ENCODE measurements around the gene MISP. TPM values are rescaled to one million over a fixed set of nuclear protein-coding genes. Genes with fewer than 3 reads are reported as not detected.

MISP gene
- total and polyA plus RNA-seq, 10 of the 15 experiments (the other 5 are each of a cell fraction or from before 2014, with no cell fraction given), result not detected

GRCh38 chr19:704447-704741, 46.5 kb upstream of the MISP start:
- DNase-seq (ENCODE audit: low read depth, low spot score), result no peak
- CTCF ChIA-PET, result interaction anchor here (1.8 kb wide), 1 partner anchor 25 kb away, joined by 4 read pairs; no protein-coding TSS in a partner anchor

DNA sequence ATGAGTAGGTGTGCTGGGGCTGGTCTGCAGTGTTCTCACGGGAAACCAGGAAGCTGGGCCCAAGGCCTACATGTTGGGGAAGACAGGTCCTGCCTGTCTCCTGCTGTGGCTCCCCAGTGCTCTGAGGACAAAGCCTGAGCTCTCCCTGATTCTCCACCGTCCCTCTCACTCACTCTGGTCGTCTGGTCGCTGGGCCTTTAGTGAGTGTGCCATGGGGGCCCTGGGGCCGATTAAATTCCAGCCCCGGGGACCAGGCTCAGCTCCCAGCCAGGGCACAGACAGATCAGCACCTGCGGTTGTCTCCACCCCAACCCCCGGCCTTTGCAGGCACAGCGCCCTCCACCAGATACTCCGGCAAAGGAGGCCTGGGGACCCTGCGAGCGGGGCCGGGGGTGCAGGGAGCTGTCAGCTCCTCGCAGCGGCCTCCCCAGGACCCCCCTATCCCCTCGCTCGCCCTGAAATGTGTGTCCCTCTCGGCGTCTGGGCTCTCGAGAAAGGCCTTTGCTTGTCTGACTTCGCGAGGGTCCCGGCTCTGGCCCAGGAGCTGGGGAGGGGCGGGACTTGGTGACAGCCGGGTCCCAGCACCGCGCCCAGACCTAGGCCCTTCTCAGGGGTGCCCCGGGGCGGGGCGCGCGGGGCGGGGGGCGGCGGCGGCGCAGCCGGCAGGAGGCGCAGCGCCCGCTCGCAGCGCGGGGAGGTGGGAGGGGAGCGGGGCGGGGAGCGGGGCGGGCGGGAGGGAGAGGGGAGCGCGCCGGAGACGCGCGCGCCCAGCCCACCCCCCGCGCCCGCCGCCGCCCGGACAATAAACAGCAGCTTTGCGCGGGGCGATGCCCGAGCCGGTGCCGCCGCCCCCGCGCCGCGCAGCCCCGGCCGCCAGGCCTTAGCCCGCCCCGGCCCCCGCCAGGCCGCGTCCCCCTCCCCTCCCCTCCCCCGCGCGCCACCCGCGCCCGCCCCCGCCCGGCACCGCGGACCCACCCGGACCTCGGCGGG, 42.5 kb upstream of the MISP start, which contains the start of gene PALM:
Gene PALM (plus strand): TSS at position 782 of the 990 bp plus-strand sequence. CDS start 212 bp downstream, outside the sequence.
- Histone ChIP-seq H3K9ac (ENCODE audit: control insufficient read depth, insufficient read depth, low read length) (no peak within 1 kb of the TSS), H3K9me3 (replicated peaks; ENCODE audit: control insufficient read depth, insufficient read depth, low read length) (no peaks in the 10 kb centered on the region; the same call in 2 of the 3 replicates), H3K4me2 (ENCODE audit: control insufficient read depth, insufficient read depth) (no peak within 1 kb of the TSS), H3K36me3 (ENCODE audit: control insufficient read depth in 2 of 2, insufficient read depth in 2 of 2, low read length in 1 of 2) (no peaks in the 10 kb centered on the region), H3K4me3 (no peak within 1 kb of the TSS), H3K27ac (ENCODE audit: control insufficient read depth, insufficient read depth) (no peak within 1 kb of the TSS), H4K20me1 (ENCODE audit: control insufficient read depth, insufficient read depth) (no peaks in the 10 kb centered on the region), H2AFZ (ENCODE audit: control insufficient read depth, low read depth, low read length) (no peak within 1 kb of the TSS), H3K79me2 (ENCODE audit: control insufficient read depth, insufficient read depth, low read length) (no peaks in the 10 kb centered on the region), H3K4me1 (ENCODE audit: control insufficient read depth, insufficient read depth, low read length) (no peaks in the 10 kb centered on the region), H3K27me3 (replicated peaks in 1 of 2; ENCODE audit: control insufficient read depth in 2 of 2, insufficient read depth in 2 of 2, low read length in 1 of 2) (peaks cover 0 to 2% of the 10 kb centered on the region in 2 experiments; a peak in 2 of 4 replicates)
- SMC1A ChIA-PET (ENCODE audit: uncharacterized antibody, unreplicated experiment), result interaction anchor here (0.6 kb wide), 1 partner anchor 15 kb away, joined by 3 read pairs; no protein-coding TSS in a partner anchor
- no TSS peak for BruUV-seq (replicated peaks)
- ATAC-seq (no peak), FAIRE-seq (no peak), DNase-seq (ENCODE audit: low read depth, low spot score) (no peak)
- CTCF ChIA-PET, result interaction anchor here (0.9 kb wide), 1 partner anchor 26 kb away, joined by 3 read pairs; no protein-coding TSS in a partner anchor
- in situ Hi-C loops (cut with MboI) (no loop called here), intact Hi-C loops (cut with micrococcal nuclease; ENCODE audit: unreplicated experiment) (no loop called here)
- POLR2A ChIA-PET, result no interaction called here
- RAD21 ChIA-PET (ENCODE audit: unreplicated experiment), result no interaction called here
- 27% methylated on average over 24 of the region's 93 CpGs for WGBS (ENCODE audit: insufficient coverage, insufficient replicate concordance, low lambda C conversion rate, missing lambda C conversion rate)
- TF ChIP-seq RELA (IDR thresholded peaks at IDR 0.05; ENCODE audit: borderline replicate concordance, partially characterized antibody), result no peak
- TF ChIP-seq CREM (IDR thresholded peaks at IDR 0.05; ENCODE audit: low read depth), result no peak
- TF ChIP-seq FOS (IDR thresholded peaks at IDR 0.05; ENCODE audit: borderline replicate concordance, extremely low read depth, insufficient read length), result no peak
- no peak for TF ChIP-seq EED (IDR thresholded peaks at IDR 0.05; ENCODE audit: low read depth)
- no peak for TF ChIP-seq HDGF (IDR thresholded peaks at IDR 0.05)
- TF ChIP-seq KAT2A (conservative IDR thresholded peaks at IDR 0.05; ENCODE audit: control insufficient read depth, low read depth, low read length), result no peak
- no peak for TF ChIP-seq SREBF2 (IDR thresholded peaks at IDR 0.05; ENCODE audit: low read length)
- TF ChIP-seq RFX5 (IDR thresholded peaks at IDR 0.05; ENCODE audit: low read depth, low read length), result no peak
- no peak for TF ChIP-seq RAD21 (IDR thresholded peaks at IDR 0.05; ENCODE audit: insufficient read depth, low read depth, low read length)
- TF ChIP-seq IKZF2 (IDR thresholded peaks at IDR 0.05), result no peak
- TF ChIP-seq ETV6 (conservative IDR thresholded peaks at IDR 0.05 in 1 of 2, IDR thresholded peaks at IDR 0.05 in 1 of 2; ENCODE audit: borderline replicate concordance in 1 of 2, low read depth in 1 of 2), result no peak
- no peak for TF ChIP-seq MTA3 (IDR thresholded peaks at IDR 0.05; ENCODE audit: borderline replicate concordance, low read length)
- TF ChIP-seq, protein P1, sequence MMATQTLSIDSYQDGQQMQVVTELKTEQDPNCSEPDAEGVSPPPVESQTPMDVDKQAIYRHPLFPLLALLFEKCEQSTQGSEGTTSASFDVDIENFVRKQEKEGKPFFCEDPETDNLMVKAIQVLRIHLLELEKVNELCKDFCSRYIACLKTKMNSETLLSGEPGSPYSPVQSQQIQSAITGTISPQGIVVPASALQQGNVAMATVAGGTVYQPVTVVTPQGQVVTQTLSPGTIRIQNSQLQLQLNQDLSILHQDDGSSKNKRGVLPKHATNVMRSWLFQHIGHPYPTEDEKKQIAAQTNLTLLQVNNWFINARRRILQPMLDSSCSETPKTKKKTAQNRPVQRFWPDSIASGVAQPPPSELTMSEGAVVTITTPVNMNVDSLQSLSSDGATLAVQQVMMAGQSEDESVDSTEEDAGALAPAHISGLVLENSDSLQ (IDR thresholded peaks at IDR 0.05), result no peak

More at GRCh38 chr19:704447-704741, 46.5 kb upstream of the MISP start:
- Histone ChIP-seq H3K4me3 (no peak overlapping the region), H4K20me1 (ENCODE audit: control insufficient read depth, insufficient read depth) (no peaks in the 10 kb centered on the region), H2AFZ (ENCODE audit: control insufficient read depth, low read depth, low read length) (no peak overlapping the region; the same call in 1 of the 2 replicates), H3K36me3 (ENCODE audit: control insufficient read depth in 2 of 2, insufficient read depth in 2 of 2, low read length in 1 of 2) (no peaks in the 10 kb centered on the region), H3K27ac (ENCODE audit: control insufficient read depth, insufficient read depth) (no peak overlapping the region), H3K27me3 (replicated peaks in 1 of 2; ENCODE audit: control insufficient read depth in 2 of 2, insufficient read depth in 2 of 2, low read length in 1 of 2) (peaks cover 0 to 2% of the 10 kb centered on the region in 2 experiments; a peak in 2 of 4 replicates), H3K79me2 (ENCODE audit: control insufficient read depth, insufficient read depth, low read length) (no peaks in the 10 kb centered on the region), H3K4me2 (ENCODE audit: control insufficient read depth, insufficient read depth) (no peak overlapping the region), H3K9ac (ENCODE audit: control insufficient read depth, insufficient read depth, low read length) (no peak overlapping the region), H3K4me1 (ENCODE audit: control insufficient read depth, insufficient read depth, low read length) (no peaks in the 10 kb centered on the region), H3K9me3 (replicated peaks; ENCODE audit: control insufficient read depth, insufficient read depth, low read length) (no peaks in the 10 kb centered on the region; the same call in 2 of the 3 replicates)
- ChIA-PET RAD21 (ENCODE audit: unreplicated experiment) (no interaction called here), SMC1A (ENCODE audit: uncharacterized antibody, unreplicated experiment) (no interaction called here), POLR2A (no interaction called here)
- WGBS (ENCODE audit: insufficient coverage, insufficient replicate concordance, low lambda C conversion rate, missing lambda C conversion rate), result 20% methylated on average over 14 of the region's 14 CpGs
- in situ Hi-C loops (cut with MboI) (no loop called here), intact Hi-C loops (cut with micrococcal nuclease; ENCODE audit: unreplicated experiment) (no loop called here)
- no TSS peak for BruUV-seq (replicated peaks)
- TF ChIP-seq NRF1 (conservative IDR thresholded peaks at IDR 0.05; ENCODE audit: low read depth, low read length) (no peak), IKZF2 (IDR thresholded peaks at IDR 0.05) (no peak), NR2F1 (conservative IDR thresholded peaks at IDR 0.05) (no peak), DPF2 (IDR thresholded peaks at IDR 0.05) (no peak)
- FAIRE-seq, result no peak
- ATAC-seq, result no peak

All from GM12878 (cell line).